HG03135 (cell line): ENCODE results near the gene TCF7L2.

Source experiments
- ATAC-seq: cut with Tn5 transposase; IDR thresholded peaks from one replicate; pipeline ENCODE4 v1.9.1; 2021; ENCODE audit warnings: mild to moderate bottlenecking, moderate library complexity; ENCODE audit not compliant: unreplicated experiment

The TCF7L2 gene

GRCh38 chr10:112949875-112950507 is at the start of gene TCF7L2:
Gene TCF7L2 (plus strand): TSS chr10:112950247. CDS start chr10:112950757, 510 bp downstream.
- ATAC-seq: no peak

DNA sequence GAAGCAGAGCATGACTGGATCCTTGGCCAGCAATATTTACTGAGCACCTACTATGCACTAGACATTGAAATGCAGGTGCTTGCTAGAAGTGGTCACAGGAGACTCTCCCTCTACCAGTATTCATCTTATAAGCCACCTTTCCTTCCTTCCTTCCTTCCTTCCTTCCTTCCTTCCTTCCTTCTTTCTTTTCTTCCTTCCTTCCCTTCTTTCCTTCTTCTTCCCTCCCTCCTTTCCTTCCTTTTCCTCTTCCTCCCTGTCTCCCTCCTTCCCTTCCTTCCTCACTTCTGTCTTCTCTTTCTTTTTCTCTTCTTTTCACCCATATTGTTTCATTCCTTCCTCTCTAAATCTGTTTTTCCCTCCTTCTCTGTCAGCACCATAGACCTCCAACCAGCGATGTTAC is 47.3 kb upstream of the TCF7L2 start:
- ATAC-seq: no peak

DNA sequence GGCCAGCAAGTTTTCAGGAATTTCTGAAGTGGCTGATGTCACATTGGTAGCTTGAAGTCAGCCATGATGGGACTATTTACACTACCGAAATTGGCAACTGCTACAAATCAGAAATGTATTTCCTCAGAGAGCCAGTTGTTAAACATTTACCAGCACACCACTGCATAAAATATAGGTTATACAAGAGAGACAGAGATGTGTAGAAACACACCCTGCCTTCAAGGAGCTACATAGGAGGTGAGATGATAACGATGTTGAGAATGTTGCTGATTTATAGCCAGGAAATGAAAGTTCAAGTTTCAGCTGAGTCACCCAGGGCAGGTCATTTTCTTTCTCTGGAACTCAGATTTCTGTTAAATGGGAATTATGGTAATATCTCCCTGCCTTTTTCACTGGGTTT is 46.0 kb upstream of the TCF7L2 start:
- no peak for ATAC-seq

DNA sequence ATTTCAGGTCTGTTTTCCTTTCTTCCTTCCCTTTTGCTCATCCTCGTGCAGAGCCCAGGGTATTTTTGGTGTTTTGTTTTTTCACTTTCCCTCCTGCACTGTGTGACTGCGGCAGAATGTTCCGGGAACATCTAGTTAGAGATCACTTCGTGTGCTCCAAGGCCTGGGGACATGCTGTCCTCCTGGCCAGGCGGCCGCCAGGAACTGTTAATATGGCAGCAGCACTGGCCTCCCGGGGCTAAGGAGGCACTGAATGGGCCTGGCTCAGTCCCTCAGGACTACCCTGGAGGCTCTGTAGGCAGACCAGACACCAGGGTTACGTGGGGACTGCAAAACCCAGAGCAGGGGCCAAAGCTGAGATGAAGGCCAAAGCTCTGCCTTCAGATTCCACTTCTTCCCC is 43.1 kb upstream of the TCF7L2 start:
- ATAC-seq: no peak

DNA sequence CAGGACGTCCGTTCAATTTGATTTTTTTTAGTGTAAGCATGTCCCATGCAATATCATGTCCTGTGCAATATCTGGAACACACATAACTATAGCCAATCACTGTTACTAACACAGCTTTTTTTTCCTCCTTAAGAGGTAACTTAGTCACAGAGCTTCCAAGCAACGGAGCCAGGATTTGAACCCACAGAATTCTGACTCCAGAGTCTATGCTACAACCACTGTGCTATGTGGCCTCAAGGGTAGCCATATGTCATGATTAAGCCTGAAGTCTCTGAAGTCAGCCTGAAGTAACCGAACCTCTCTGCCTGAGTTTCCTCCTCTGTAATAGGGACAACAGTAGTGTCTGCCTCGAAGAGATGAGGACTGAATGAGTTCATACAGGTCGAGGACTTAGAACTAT is 42.2 kb upstream of the TCF7L2 start:
- no peak for ATAC-seq

DNA sequence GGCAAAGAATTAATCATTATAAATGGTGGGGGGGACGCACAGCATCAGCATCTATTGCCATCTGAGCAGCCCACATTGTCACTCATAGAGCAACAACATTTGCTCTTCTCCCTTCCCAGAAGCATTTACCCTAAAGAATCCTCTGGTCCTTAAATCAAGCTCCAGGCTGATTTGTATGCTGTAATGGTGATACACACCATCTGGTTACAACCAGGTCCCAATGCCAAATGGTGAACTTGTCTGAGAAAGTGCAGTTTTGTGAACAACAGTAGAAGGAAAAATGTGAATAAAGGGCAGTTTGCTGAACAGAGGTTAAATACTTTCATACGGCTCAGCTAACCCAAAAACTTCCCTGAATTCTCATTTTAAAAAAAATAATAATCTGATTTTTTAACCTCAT is 38.8 kb upstream of the TCF7L2 start:
- no peak for ATAC-seq

- no peak for ATAC-seq
Observed at GRCh38 chr10:112912410-112912928, 37.6 kb upstream of the TCF7L2 start.

DNA sequence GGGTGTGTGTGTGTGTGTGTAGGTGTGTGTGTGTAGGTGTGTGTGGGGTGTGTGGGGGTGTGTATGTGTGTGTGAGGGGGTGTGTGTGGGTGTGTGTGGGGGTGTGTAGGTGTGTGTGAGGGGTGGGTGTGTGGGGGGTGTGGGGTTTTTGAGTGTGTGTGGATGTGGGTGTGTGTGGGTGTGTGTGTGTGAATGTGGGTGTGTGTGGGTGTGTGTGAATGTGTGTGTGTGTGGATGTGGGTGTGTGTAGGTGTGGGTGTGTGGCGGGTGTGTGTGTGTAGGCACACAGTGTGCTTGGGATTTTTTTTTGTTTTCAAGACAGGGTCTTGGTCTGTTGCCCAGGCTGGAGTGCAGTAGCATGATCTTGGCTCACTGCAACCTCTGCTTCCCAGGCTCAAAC is 36.8 kb upstream of the TCF7L2 start:
- no peak for ATAC-seq

- no peak for ATAC-seq
Observed at GRCh38 chr10:112913661-112914287, 36.3 kb upstream of the TCF7L2 start.

GRCh38 chr10:112914288-112914952 is 35.6 kb upstream of the TCF7L2 start:
- ATAC-seq: no peak

DNA sequence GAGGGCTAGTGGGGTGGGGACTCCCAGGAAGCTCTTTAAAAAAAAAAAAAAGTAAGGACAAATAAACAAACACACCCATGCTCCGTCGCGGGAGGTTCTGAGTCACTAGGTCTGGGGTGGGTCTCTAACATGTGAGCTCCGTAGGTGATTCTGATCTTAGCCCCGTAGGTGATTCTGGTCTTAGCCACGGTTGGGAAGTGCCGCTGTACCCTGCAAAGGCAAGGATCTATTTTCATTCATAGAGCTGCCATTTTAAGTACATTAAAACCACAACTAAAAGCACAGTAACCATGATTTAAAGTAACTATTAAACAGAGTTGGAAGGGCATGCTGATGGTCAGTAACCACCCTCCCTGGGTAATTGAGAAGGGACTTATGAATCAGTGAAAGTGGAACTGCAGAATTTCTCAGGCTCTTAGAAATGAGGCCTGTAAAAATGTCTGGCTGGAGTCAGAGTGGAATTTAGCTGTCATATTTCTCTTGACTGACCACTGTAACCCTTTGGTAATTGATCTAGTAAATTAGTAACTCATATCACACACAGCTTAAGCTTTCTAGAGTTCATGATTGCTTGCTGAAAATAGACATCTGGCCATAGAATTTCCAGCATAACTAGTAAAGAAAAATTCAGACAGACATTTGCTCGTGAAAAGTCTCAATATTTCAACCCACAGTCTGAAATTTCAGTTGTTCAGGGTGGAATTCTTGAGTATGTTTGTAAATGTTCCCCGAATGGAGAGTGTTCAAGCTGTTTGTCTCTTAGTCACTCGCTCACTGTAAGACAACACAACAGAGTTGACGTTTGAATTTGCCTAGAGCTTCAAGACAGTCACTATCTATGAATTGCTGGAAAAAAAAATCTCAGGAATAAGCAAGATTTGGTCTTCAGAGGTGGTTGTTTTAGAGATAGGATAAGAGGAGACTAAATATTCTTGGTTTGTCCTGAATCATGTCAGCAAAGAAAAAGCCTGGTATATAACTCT is 34.2 kb upstream of the TCF7L2 start:
- peak; percentile 57 for ATAC-seq

DNA sequence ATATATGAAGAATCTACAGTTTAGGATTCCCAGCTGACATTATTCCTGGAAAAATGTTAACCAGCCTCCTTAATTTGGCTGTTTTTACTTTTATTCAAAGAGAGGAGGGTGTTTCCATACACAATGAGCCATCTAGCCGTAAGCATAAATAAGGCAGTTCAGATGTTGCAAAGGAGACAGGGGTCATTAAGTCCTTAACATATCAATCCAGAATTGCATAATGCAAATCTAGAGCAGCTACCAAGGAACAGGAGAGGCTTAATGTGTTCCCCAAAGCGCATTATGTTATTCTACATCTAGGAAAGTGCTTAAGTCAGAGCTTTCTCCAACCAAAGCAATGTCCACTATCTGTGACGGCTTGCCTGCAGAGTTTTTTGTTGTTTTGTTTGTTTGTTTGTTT is 32.4 kb upstream of the TCF7L2 start:
- ATAC-seq: no peak

- ATAC-seq: no peak
Observed at GRCh38 chr10:112918771-112919170, 31.3 kb upstream of the TCF7L2 start.

DNA sequence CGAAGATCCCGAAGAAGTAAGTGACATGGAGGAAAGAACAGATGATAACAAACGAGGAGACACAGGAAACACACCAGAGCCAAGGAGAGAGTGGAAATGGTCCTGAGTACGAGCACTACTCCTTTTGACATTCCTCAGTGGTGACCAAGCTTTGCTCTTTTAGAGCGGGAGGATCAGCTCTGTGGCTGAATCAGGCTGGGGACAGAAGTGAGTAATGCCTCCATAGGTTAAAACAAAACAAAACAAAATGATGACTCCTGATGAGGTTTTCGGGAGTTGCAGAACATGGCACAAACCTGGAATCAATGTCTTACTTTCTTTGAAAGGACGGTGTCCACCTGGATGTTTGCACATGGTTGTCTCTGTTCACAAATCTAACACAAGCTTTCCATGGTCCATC is 30.3 kb upstream of the TCF7L2 start:
- no peak for ATAC-seq

- no peak for ATAC-seq
Observed at GRCh38 chr10:112926906-112927688, 22.9 kb upstream of the TCF7L2 start.

GRCh38 chr10:112927980-112928379 is 22.1 kb upstream of the TCF7L2 start:
- no peak for ATAC-seq

DNA sequence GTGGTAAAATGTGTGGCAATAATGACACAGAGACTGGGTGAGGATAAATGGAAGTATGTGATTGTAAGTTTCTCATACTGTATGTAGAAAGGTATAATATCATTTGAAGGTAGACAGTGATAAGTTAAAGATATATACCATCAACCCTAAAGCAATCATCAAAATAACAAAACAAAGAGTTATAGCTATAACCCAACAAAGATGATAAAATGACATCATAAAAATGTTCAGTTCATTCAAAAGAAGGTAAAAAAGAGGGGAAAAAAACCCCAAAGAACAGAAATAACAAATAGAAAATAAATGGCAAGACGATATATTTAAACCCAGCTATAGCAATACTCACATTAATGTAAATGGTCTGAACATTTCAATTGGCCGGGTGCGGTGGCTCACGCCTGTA is 17.4 kb upstream of the TCF7L2 start:
- ATAC-seq: no peak

DNA sequence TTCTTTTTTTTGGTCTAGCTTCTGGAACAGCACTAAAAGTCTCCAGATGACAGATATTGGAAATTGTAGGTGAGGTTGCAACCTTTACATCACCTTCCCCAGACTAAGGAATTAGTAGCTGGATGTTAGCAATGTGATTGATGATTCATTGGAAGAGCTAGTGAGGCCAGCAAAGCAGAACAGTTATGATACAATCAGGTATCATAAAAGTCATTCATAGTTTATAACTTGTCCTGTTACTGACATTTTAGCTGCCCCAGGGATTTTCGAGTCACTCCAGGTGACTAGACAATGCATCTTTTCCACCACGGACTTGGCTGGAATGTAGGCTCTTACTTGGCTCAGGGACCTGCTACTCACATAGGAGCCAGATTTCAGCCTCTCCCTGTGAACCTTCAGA is 15.9 kb upstream of the TCF7L2 start:
- no peak for ATAC-seq

- ATAC-seq: no peak
Observed at GRCh38 chr10:112938808-112939482, 11.1 kb upstream of the TCF7L2 start.

- ATAC-seq: no peak
Observed at GRCh38 chr10:112945811-112946210, 4.2 kb upstream of the TCF7L2 start.
